ENCODE data around the gene C1orf105. TPM values are rescaled to one million over a fixed set of nuclear protein-coding genes. Genes with fewer than 3 reads are reported as not detected.
"Not testable (repeated sequence)": the region's sequence is repeated elsewhere in the genome, so short reads cannot be mapped to it uniquely, and the experiment has no call there.

The C1orf105 gene
- polyA plus RNA-seq (2014; cell fraction: cytosol; rRNA removed) = not detected in 2 replicates
- not detected in 2 replicates for polyA plus RNA-seq (2014; cell fraction: nucleus; rRNA removed)

DNA sequence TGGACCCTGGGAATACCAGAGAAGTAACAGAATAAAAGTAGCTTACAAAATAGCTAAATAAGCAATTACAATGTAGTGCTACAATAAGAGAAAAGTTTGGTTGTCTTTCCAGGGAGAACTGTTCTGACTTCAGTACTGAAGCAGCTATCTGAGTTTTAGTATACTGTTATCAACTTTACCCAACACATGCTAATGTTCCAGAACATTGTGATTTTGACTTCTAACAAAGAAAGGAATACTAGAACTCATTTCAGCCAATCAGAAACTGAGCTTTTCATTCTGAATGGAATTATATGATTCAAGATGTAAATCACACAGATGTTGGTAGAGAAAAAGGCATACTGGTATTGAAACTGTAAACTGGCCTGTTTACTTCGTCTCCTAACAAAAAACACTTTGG lies at the start of gene C1orf105:
Gene C1orf105 (plus strand): TSS at position 301 of the 400 bp plus-strand sequence. CDS start 201 bp downstream, outside the sequence.
- no peak for DNase-seq (ENCODE audit: low spot score)

DNA sequence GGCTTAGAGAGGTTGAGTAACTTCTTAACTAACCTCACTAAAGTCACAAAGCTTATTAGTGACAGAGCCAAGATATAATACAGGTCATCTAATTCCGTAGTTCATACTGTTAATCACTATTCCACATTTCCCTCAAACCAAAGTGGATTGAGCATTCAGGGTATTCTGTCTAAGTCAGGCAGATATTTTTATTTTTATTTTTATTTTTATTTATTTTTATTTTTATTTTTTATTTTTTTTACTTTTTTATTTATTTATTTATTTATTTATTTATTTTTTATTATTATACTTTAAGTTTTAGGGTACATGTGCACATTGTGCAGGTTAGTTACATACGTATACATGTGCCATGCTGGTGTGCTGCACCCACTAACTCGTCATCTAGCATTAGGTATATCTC lies 48.8 kb upstream of the C1orf105 start:
- DNase-seq (ENCODE audit: low spot score) = not testable (repeated sequence)

GRCh38 chr1:172373864-172374263 lies 46.6 kb upstream of the C1orf105 start:
- no peak for DNase-seq (ENCODE audit: low spot score)

- no peak for DNase-seq (ENCODE audit: low spot score)
These were observed 45.3 kb upstream of the C1orf105 start for GRCh38 chr1:172375211-172375631.

- no peak for DNase-seq (ENCODE audit: low spot score)
These were observed 44.1 kb upstream of the C1orf105 start for GRCh38 chr1:172376431-172376830.

GRCh38 chr1:172377565-172377964 lies 42.9 kb upstream of the C1orf105 start:
- no peak for DNase-seq (ENCODE audit: low spot score)

DNA sequence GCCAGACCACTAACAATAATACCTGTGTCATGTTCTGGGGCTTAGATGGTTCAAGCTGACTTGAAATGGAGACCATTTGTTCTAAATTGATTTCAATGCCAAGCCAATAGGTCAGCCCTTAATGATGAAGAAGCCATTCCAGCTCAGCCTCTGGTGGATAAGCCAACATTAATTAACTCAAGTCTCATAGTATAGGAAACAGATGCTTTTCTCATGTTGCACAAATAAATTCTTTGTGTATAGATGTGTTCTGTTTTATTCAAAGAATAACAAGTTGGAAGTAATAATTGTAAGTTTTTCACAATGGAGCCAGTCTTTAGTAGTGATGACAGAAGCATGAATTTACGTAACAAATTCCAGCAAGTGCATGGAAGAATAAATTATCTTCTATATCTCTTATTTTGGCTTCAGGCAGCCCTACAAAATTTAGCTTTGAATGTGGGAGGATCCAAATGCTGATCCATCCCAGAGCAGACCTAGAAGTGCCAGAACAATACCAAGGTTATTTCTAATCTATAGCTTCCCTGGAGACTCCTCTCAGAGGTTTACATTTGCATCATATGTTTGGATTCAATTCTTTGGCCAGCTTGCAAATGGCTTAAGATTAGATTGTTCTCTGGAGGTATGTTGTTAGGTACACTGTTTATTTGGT lies 42.2 kb upstream of the C1orf105 start:
- peak; percentile 72 for DNase-seq (ENCODE audit: low spot score)

GRCh38 chr1:172380441-172381244 lies 39.8 kb upstream of the C1orf105 start:
- no peak for DNase-seq (ENCODE audit: low spot score)

DNA sequence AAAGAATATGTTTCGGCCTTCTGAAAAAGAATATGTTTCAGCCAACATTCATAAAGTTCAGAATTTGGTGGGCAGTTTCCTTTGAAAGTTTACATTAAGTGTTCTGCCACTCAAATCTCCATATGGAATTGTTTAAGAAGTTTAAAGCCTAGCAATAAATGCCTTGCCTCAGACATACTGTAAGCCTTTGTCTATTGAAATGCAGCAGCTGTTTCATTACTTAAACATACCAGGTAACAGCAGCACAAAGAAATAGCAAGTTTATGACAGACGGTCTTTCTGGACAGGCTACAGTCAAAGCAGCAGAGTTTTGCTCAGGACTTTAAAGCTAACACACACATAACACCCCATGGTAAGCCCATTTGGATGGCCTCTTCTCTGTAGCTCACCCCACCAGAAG lies 38.5 kb upstream of the C1orf105 start:
- DNase-seq (ENCODE audit: low spot score) = no peak

DNA sequence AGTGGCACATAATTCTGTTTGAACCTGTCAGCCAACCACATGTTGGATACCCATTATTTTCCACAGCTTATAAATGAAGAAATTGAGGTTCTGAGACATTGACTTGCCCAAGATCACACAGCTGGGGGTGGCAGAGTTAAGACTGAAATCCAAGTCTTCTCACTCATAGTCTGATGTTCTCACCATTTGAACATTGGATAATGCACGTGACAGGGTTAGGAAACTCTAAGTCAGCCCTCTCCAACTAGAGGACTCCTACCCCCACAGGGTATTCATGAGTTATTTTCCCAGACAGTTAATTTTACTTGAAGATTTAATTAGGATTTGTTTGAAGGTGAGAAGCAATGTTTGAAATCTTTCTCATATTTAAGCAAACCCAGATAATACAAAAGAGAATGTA lies 38.1 kb upstream of the C1orf105 start:
- DNase-seq (ENCODE audit: low spot score) = no peak

DNA sequence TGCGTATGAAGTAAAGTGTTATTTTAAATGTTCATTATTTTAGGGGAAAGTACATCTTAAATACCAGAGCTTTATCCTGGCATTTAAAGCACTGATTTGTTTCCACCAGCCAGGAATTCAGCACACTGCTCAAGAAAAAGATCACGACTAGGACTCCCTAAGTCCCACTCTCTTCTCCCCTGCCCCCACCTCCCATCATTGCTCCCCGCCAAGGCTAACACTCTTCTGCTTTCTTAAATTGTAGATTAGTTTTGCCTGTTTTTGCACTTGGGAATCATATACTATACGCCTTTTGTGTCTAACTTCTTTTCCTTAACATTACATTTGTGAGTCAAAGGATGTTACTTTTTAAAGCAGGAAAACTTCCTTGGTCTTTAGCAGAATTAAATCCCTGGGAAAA lies 37.5 kb upstream of the C1orf105 start:
- DNase-seq (ENCODE audit: low spot score) = no peak

GRCh38 chr1:172383536-172383935 lies 36.9 kb upstream of the C1orf105 start:
- no peak for DNase-seq (ENCODE audit: low spot score)

DNA sequence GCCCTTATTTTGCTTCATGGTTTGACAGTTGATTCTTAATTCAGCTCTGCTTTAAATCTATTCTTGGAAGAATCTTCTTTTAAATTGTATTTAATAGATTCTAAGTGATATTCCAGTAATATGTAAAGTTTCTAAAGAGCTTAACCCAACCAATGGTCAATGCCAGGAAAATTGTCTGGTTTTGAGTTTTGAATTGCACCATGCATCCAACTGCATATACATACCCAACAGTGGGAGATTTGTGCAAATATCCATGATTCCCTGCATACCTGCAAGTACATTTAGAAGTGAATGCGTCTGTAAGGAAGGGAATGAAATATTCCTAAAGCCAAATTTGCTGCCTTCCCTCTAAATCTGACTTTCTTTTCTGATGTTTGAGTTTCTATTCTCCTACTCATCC lies 35.8 kb upstream of the C1orf105 start:
- no peak for DNase-seq (ENCODE audit: low spot score)

DNA sequence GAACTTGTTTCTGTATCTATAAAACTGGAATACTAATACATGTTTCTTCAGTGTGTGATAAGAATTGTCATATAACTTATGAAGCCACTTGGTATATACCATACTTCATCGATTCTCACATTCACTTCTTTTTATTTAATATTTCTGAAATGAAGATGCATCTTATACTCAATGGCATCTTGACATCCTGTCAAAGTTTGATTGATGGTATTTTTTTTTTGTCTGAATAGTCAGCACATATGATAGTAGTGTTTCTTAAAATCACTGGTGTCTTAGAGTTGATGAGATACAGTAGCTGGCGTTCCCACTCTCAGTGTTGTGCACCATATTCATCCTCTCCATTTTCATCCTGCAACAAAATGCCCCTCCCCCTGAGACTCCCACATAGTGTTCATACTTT lies 34.4 kb upstream of the C1orf105 start:
- DNase-seq (ENCODE audit: low spot score) = no peak

DNA sequence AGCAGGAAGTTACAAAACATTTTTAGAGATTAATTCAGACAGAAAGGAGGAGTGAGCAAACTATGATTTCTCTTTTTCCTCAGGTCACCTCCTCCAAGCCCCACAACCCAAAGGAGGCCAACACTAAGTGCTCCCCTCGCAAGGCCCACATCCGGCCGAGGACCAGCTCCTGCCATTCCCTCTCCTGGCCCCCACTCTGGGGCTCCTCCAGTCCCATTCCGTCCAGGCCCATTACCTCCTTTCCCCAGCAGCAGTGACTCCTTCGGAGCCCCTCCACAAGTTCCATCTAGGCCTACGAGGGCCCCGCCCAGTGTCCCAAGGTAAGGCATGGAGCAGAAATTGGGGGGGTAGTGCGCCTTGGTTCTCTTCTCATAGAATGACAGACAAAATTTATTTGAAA lies 32.0 kb upstream of the C1orf105 start:
- no peak for DNase-seq (ENCODE audit: low spot score)

GRCh38 chr1:172390301-172390682 lies 30.2 kb upstream of the C1orf105 start:
- no peak for DNase-seq (ENCODE audit: low spot score)

- DNase-seq (ENCODE audit: low spot score) = no peak
These were observed 29.6 kb upstream of the C1orf105 start for GRCh38 chr1:172390683-172391551.

- no peak for DNase-seq (ENCODE audit: low spot score)
These were observed 28.5 kb upstream of the C1orf105 start for GRCh38 chr1:172391976-172392375.

DNA sequence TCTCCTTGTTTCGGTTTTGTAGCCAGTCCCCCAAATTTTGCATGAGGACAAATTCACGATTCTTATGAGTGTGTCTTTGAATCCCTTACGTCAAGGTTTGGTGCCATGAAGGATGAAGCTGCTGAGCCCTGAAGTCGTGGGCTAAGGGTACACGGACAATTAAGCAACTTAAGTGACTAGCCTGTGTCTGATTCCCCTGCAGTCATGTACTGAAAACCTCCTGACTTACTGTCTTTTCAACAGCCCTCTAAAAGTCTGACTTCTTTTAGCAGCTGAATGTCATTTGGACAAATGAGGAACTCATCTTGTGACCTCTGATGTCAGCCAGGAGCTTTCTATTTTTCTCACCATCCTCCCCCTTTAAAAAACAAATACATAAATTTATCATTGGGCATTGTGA lies 27.1 kb upstream of the C1orf105 start:
- DNase-seq (ENCODE audit: low spot score) = no peak

DNA sequence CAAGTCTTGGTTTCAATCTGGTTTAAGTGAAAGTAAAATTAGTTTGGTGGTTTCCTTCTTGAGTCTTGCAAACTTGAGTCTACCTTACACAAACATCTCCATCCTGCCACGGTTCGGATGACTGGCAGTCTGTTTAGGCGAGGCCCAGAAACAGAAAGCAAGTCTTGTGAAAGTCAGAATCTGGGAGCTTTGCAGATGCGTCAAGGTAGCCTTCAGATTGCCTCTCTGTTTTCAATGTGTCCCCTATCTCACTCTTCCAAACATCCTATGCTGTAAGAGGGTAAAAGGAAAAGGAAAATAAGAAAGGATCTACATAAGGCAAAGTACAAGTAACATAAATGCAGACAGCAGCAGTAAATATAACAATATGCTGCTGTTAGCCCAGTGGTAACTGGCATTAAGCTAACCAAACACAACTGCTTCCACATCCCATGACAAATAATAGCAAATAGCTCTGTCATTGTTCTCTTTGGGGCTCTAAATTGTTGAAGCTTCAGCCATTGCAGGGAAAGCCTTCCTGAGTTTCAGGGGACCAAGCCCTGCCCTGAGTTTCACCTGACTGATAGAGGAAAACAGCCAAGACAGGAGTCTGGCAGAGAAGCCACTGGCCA lies 26.2 kb upstream of the C1orf105 start:
- DNase-seq (ENCODE audit: low spot score) = no peak

DNA sequence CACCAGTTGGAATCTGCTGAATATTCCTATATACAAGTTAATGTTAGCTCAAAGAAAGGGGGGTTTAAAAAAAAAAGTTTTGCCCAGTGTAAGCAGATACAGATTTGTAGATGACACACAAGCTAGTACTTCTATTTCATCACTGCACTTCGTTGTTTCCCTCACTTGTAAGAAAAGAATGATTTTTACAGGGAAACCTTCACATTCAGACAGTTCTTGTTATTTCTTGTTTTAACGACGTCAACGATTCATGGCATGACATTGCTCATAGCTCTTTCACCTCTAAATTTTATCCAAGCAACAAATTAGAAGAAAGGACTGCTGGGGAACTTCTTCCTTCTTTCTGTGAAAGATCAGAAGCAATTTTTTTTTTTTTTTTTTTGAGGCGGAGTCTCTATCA lies 25.7 kb upstream of the C1orf105 start:
- no peak for DNase-seq (ENCODE audit: low spot score)

- no peak for DNase-seq (ENCODE audit: low spot score)
These were observed 24.9 kb upstream of the C1orf105 start for GRCh38 chr1:172395576-172395975.

All from SK-N-DZ (cell line).